PC-9 (cell line): ENCODE results near the gene ENGASE. TPM values are rescaled to one million over a fixed set of nuclear protein-coding genes. Genes with fewer than 3 reads are reported as not detected.

Experiments
- BruUV-seq: library from RNA; stranded (reverse); fragments of 400-500 nt; replicated peaks from 2 replicates; lab custom pipeline; 2021; lab: Mats Ljungman, UMichigan
- CTCF ChIA-PET: fragments of 300-600 bp; sonication (Branson Sonifier 250); formaldehyde crosslinking; loops from one replicate; lab custom pipeline; 2022; ENCODE audit warnings: antibody characterized with exemption; lab: Charles Lee
- POLR2A ChIA-PET: fragments of 300-600 bp; sonication (Branson Sonifier 250); formaldehyde crosslinking; loops from one replicate; lab custom pipeline; 2022; ENCODE audit warnings: antibody characterized with exemption; ENCODE audit not compliant: unreplicated experiment; lab: Charles Lee
- DNase-seq, 2 experiments: peaks; one replicate each; pipeline versions ENCODE4 v3.0.0 to v3.0.0-alpha.2; 2015 to 2022; ENCODE audit warnings: mixed read lengths in 1 of 2
- H2AFZ ChIP-seq: fragments of 200-600 bp; sonication (generic); 2 replicates; pipeline ENCODE4 v1.8.1; 2017; ENCODE audit warnings: antibody characterized with exemption
- H3F3A ChIP-seq: fragments of 200-600 bp; sonication (generic); 2 replicates; pipeline ENCODE4 v1.8.1; 2017; ENCODE audit warnings: antibody characterized with exemption, mild to moderate bottlenecking, low read depth; ENCODE audit not compliant: insufficient read depth
- H3K27ac ChIP-seq: fragments of 200-600 bp; sonication (generic); 2 replicates; pipeline ENCODE4 v1.6.1; 2016; ENCODE audit warnings: mixed run types
- H3K27me3 ChIP-seq: fragments of 200-600 bp; sonication (generic); 2 replicates; pipeline ENCODE4 v1.6.1; 2016; ENCODE audit warnings: low read depth, mixed run types; ENCODE audit not compliant: insufficient read depth
- H3K36me3 ChIP-seq: fragments of 200-600 bp; sonication (generic); 2 replicates; pipeline ENCODE4 v1.6.1; 2016; ENCODE audit warnings: low read depth, mixed run types
- H3K4me1 ChIP-seq: fragments of 200-600 bp; sonication (generic); replicated peaks from 2 replicates; pipeline ENCODE4 v1.6.1; 2016; ENCODE audit warnings: mixed run types; ENCODE audit not compliant: insufficient read depth
- H3K4me2 ChIP-seq: fragments of 200-600 bp; sonication (generic); 2 replicates; pipeline ENCODE4 v1.6.1; 2017; ENCODE audit warnings: mixed run types
- H3K4me3 ChIP-seq: fragments of 200-600 bp; sonication (generic); 2 replicates; pipeline ENCODE4 v1.6.1; 2016; ENCODE audit warnings: mixed run types
- H3K79me2 ChIP-seq: fragments of 200-600 bp; sonication (generic); 2 replicates; pipeline ENCODE4 v1.6.1; 2017; ENCODE audit warnings: low read depth, mixed run types
- H3K9me2 ChIP-seq: fragments of 200-600 bp; sonication (generic); 2 replicates; pipeline ENCODE4 v1.8.1; 2017; ENCODE audit warnings: mild to moderate bottlenecking; ENCODE audit not compliant: insufficient read depth
- H3K9me3 ChIP-seq: fragments of 200-600 bp; sonication (generic); 2 replicates; pipeline ENCODE4 v1.8.1; 2016; ENCODE audit warnings: low read depth; ENCODE audit not compliant: insufficient read depth
- H4K20me1 ChIP-seq: fragments of 200-600 bp; sonication (generic); 2 replicates; pipeline ENCODE4 v1.8.1; 2017; ENCODE audit not compliant: insufficient read depth
- CTCF ChIP-seq: fragments of 200-600 bp; sonication (generic); conservative IDR thresholded peaks from 2 replicates; pipeline ENCODE4 v1.6.1; 2017; ENCODE audit warnings: mixed run types, antibody characterized with exemption, mild to moderate bottlenecking, moderate library complexity
- EZH2 ChIP-seq: fragments of 200-600 bp; sonication (generic); IDR thresholded peaks from 2 replicates; pipeline ENCODE4 v1.8.0; 2017; ENCODE audit warnings: antibody characterized with exemption, low read depth
- intact Hi-C: fragments of 100-400 bp; cut with micrococcal nuclease; formaldehyde crosslinking; loops from one replicate; pipeline ENCODE4 v1.10.0; 2022; ENCODE audit not compliant: unreplicated experiment
- total RNA-seq: library from RNA; stranded (reverse); gene quantifications from 2 replicates; pipeline ENCODE4 v1.2.3, GENCODE V29; 2021

ENGASE gene
- total RNA-seq, 1 experiment from 2014 or later, result 15.7 TPM

- Histone ChIP-seq H2AFZ (no peak overlapping the region), H3K9me2 (no peaks in the 10 kb centered on the region), H3K4me2 (no peak overlapping the region), H3K4me3 (no peak overlapping the region), H3K79me2 (no peaks in the 10 kb centered on the region), H3K9me3 (no peaks in the 10 kb centered on the region), H3K4me1 (no peaks in the 10 kb centered on the region), H3K36me3 (no peaks in the 10 kb centered on the region), H3K27me3 (peaks cover 79% of the 10 kb centered on the region), H3F3A (no peaks in the 10 kb centered on the region), H4K20me1 (no peaks in the 10 kb centered on the region; the same call in 1 of the 2 replicates), H3K27ac (no peak overlapping the region)
- BruUV-seq, result no TSS peak
- intact Hi-C loops, result no loop called here
- no peak for DNase-seq
- POLR2A ChIA-PET, result no interaction called here
- CTCF ChIA-PET, result no interaction called here
- no peak for TF ChIP-seq EZH2
- TF ChIP-seq CTCF, result no peak
These were observed 31.3 kb downstream of the ENGASE start for GRCh38 chr17:79105937-79106336.

GRCh38 chr17:79106958-79107357 lies 32.3 kb downstream of the ENGASE start:
- POLR2A ChIA-PET, result no interaction called here
- no peaks in the 10 kb centered on the region; the same call in 1 of the 2 replicates for H4K20me1 ChIP-seq
- H3K4me1 ChIP-seq, result no peaks in the 10 kb centered on the region
- intact Hi-C loops, result no loop called here
- DNase-seq, result no peak
- H3K9me3 ChIP-seq, result no peaks in the 10 kb centered on the region
- no peaks in the 10 kb centered on the region for H3K79me2 ChIP-seq
- H2AFZ ChIP-seq, result no peak overlapping the region
- no peak overlapping the region for H3K27ac ChIP-seq
- H3K9me2 ChIP-seq, result no peaks in the 10 kb centered on the region
- H3K4me3 ChIP-seq, result no peak overlapping the region
- no TSS peak for BruUV-seq
- no peaks in the 10 kb centered on the region for H3K36me3 ChIP-seq
- no peaks in the 10 kb centered on the region for H3F3A ChIP-seq
- H3K27me3 ChIP-seq, result peaks cover 80% of the 10 kb centered on the region
- CTCF ChIA-PET, result no interaction called here
- H3K4me2 ChIP-seq, result no peak overlapping the region
- TF ChIP-seq EZH2, result no peak
- TF ChIP-seq CTCF, result no peak

GRCh38 chr17:79107499-79108231 lies 33.0 kb downstream of the ENGASE start:
- no peak overlapping the region for H3K4me2 ChIP-seq
- no peaks in the 10 kb centered on the region for H3K9me3 ChIP-seq
- H4K20me1 ChIP-seq, result no peaks in the 10 kb centered on the region; the same call in 1 of the 2 replicates
- H3K79me2 ChIP-seq, result no peaks in the 10 kb centered on the region
- TF ChIP-seq EZH2 (no peak), CTCF (no peak)
- BruUV-seq, result no TSS peak
- intact Hi-C loops, result no loop called here
- no peaks in the 10 kb centered on the region for H3F3A ChIP-seq
- H3K4me1 ChIP-seq, result no peaks in the 10 kb centered on the region
- CTCF ChIA-PET, result no interaction called here
- no peak overlapping the region for H3K27ac ChIP-seq
- H3K27me3 ChIP-seq, result peaks cover 80% of the 10 kb centered on the region
- no peaks in the 10 kb centered on the region for H3K9me2 ChIP-seq
- POLR2A ChIA-PET, result no interaction called here
- no peak overlapping the region for H3K4me3 ChIP-seq
- DNase-seq, result no peak
- H2AFZ ChIP-seq, result no peak overlapping the region
- no peaks in the 10 kb centered on the region for H3K36me3 ChIP-seq
